Stomach (tissue), 9 donors: Measurements from ENCODE around the gene TMED3. TPM values are rescaled to one million over a fixed set of nuclear protein-coding genes. Genes with fewer than 3 reads are reported as not detected.

ENCODE experiments used
- DNase-seq, 2 donors: peaks; one replicate each; pipeline versions ENCODE4 v3.0.0 to v3.0.0-alpha.2; 2013 to 2019
- H3K27ac ChIP-seq, 5 donors: fragments of 200-600 bp in 4 of 5; sonication (generic) in 4 of 5; one replicate each; pipeline ENCODE4 v1.5.1; 2013 to 2019; ENCODE audit warnings: mild to moderate bottlenecking in 1 of 5, moderate library complexity in 1 of 5
- H3K27me3 ChIP-seq, 3 donors: fragments of 200-600 bp; sonication (generic); one replicate each; pipeline ENCODE4 v1.5.1; 2017 to 2019; ENCODE audit warnings: mixed run types in 1 of 3
- H3K36me3 ChIP-seq, 4 donors: fragments of 200-600 bp; sonication (generic); 1 replicate in 3 of 4; 2 replicates in 1 of 4; pipeline ENCODE4 v1.5.1; 2016 to 2019
- H3K4me1 ChIP-seq, 4 donors: fragments of 200-600 bp; sonication (generic); one replicate each; pipeline ENCODE4 v1.5.1; 2016 to 2019
- H3K4me3 ChIP-seq, 4 donors: fragments of 200-600 bp; sonication (generic) in 3 of 4; one replicate each; pipeline ENCODE4 v1.5.1; 2016 to 2019; ENCODE audit warnings: mild to moderate bottlenecking in 1 of 4
- H3K9me3 ChIP-seq, 4 donors: fragments of 200-600 bp; sonication (generic); one replicate each; pipeline ENCODE4 v1.5.1; 2016 to 2019
- EP300 ChIP-seq: sonication (generic); formaldehyde crosslinking; IDR thresholded peaks from one replicate; pipeline ENCODE4 v1.6.1; 2017; ENCODE audit warnings: antibody characterized with exemption
- POLR2A ChIP-seq, 4 donors: fragments of 450-650 bp; IDR thresholded peaks; one replicate each; pipeline ENCODE4 v1.6.1; 2016; ENCODE audit warnings: antibody characterized with exemption in 4 of 4, control low read depth in 2 of 4, mild to moderate bottlenecking in 1 of 4, moderate library complexity in 1 of 4
- POLR2AphosphoS5 ChIP-seq, 3 donors: sonication (generic); formaldehyde crosslinking; IDR thresholded peaks; one replicate each; pipeline ENCODE4 v1.6.1; 2016; ENCODE audit warnings: antibody characterized with exemption in 3 of 3
- WGBS, 5 donors: extraction: QIAGEN DNeasy Blood & Tissue Kit in 3 of 5; methylation state at CpG; one replicate each; pipeline versions ENCODE4 v1.1.5 to v1.1.7; 2013 to 2018; 5-methylcytosine and 5-hydroxymethylcytosine counted together
- intact Hi-C: fragments of 100-400 bp; cut with DNase I; formaldehyde crosslinking; loops from one replicate; pipeline ENCODE4 v1.15.1; 2023; ENCODE audit warnings: low total_unique reads
- polyA plus RNA-seq, 3 donors: library from polyadenylated mRNA; stranded (reverse); fragments of 200-250 nt; gene quantifications; one replicate each; pipeline ENCODE4 v1.2.3, GENCODE V29; 2013
- total RNA-seq, 5 donors: library from RNA; depleted of rRNA; stranded (reverse); fragments of >200 nt; gene quantifications; one replicate each; pipeline versions ENCODE4 v1.1.0 to v1.2.3, GENCODE V29; 2014 to 2016
- TF ChIP-seq, protein P1 (sequence below), 7 experiments: fragments of 450-650 bp in 4 of 7; fragments of 200-600 bp in 3 of 7; sonication (generic) in 3 of 7; IDR thresholded peaks; one replicate each; pipeline ENCODE4 v1.5.1; 2016 to 2019; ENCODE audit warnings: antibody characterized with exemption in 7 of 7, control low read depth in 2 of 7, mild to moderate bottlenecking in 1 of 7
- donor health status: healthy with polysubstance abuse.
- donor health status: Bipolar disorder and iron deficiency.
- donor health status: healthy.

The TMED3 gene
- total and polyA plus RNA-seq, 8 donors = 29.0 to 250 (median 94.5) TPM

GRCh38 chr15:79265987-79266579 lies 44.8 kb upstream of the TMED3 start:
- 65 to 77% (median 72%) methylated on average over 3 of the region's 3 CpGs for WGBS, 5 donors
- no peaks in the 10 kb centered on the region for H3K36me3 ChIP-seq
- H3K4me3 ChIP-seq = no peak overlapping the region
- intact Hi-C loops = no loop called here
- DNase-seq = no peak
- no peak overlapping the region for H3K27ac ChIP-seq
- peaks cover 0 to 18% (median 0%) of the 10 kb centered on the region in 3 donors for H3K27me3 ChIP-seq
- TF ChIP-seq POLR2A (IDR thresholded peaks at IDR 0.05) (no peak), POLR2AphosphoS5 (IDR thresholded peaks at IDR 0.05) (no peak), EP300 (no peak)
- TF ChIP-seq, protein P1, sequence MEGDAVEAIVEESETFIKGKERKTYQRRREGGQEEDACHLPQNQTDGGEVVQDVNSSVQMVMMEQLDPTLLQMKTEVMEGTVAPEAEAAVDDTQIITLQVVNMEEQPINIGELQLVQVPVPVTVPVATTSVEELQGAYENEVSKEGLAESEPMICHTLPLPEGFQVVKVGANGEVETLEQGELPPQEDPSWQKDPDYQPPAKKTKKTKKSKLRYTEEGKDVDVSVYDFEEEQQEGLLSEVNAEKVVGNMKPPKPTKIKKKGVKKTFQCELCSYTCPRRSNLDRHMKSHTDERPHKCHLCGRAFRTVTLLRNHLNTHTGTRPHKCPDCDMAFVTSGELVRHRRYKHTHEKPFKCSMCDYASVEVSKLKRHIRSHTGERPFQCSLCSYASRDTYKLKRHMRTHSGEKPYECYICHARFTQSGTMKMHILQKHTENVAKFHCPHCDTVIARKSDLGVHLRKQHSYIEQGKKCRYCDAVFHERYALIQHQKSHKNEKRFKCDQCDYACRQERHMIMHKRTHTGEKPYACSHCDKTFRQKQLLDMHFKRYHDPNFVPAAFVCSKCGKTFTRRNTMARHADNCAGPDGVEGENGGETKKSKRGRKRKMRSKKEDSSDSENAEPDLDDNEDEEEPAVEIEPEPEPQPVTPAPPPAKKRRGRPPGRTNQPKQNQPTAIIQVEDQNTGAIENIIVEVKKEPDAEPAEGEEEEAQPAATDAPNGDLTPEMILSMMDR (IDR thresholded peaks at IDR 0.05) = no peak
- H3K9me3 ChIP-seq = no peaks in the 10 kb centered on the region
- no peaks in the 10 kb centered on the region for H3K4me1 ChIP-seq

DNA sequence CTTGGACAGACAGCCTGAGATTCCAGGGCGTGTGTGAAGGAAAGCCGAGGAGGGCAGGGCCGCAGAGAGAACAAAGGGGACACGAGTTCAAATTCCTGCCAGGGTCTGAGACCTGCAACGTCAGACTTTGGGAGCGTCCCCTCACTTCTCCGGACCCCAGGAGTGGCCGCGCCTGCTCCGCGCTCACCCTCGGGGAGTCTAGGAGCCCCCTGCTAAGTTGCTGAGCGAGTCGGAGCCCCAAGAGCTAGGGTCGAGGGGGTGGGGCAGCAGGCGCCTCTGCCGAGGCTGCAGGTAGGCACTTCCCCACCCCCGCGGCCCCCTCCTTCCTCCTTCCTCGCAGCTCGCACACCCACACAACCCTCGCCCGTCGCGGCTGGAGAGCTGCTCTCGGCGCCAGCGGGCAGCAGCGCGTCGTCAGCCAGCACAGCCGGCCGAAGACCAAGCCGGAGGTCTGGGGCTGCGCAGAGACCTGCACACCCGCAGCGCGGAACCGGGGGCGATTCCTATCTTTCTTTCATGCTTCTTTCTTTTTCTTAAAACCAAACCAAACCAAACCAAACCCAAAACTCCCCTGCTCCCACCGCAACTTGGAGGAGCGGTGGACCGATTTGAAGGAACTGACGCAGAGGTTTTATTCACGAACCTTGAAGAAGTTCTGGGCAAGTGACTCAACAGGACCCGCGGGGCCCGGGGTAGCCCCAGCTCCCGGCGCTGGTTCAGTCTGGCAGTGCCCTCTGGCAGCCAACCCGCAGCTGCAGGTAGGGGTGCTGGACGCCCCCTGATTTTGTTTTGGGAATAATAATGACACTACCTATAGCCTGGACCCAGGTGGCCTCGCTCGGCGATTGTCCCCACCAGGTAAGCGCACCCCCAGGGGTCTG lies 28.3 kb upstream of the TMED3 start, which contains the start of gene ANKRD34C:
Gene ANKRD34C, plus strand, starts transcription at position 352 of the 881 bp plus-strand sequence. CDS start 10,563 bp downstream, outside the sequence.
- no peak within 1 kb of the TSS for H3K27ac ChIP-seq
- DNase-seq = peak in 1 of 2 donors; percentile 20
- peaks cover 0 to 9% (median 2%) of the 10 kb centered on the region in 4 donors for H3K4me1 ChIP-seq
- peaks cover 0 to 15% (median 9%) of the 10 kb centered on the region in 4 donors for H3K9me3 ChIP-seq
- peaks cover 10 to 77% (median 40%) of the 10 kb centered on the region in 3 donors for H3K27me3 ChIP-seq
- H3K4me3 ChIP-seq = no peak within 1 kb of the TSS
- intact Hi-C loops = no loop called here
- H3K36me3 ChIP-seq = no peaks in the 10 kb centered on the region
- TF ChIP-seq EP300 = no peak
- 10 to 17% (median 11%) methylated on average over 35 to 56 of the region's 56 CpGs for WGBS, 5 donors

DNA sequence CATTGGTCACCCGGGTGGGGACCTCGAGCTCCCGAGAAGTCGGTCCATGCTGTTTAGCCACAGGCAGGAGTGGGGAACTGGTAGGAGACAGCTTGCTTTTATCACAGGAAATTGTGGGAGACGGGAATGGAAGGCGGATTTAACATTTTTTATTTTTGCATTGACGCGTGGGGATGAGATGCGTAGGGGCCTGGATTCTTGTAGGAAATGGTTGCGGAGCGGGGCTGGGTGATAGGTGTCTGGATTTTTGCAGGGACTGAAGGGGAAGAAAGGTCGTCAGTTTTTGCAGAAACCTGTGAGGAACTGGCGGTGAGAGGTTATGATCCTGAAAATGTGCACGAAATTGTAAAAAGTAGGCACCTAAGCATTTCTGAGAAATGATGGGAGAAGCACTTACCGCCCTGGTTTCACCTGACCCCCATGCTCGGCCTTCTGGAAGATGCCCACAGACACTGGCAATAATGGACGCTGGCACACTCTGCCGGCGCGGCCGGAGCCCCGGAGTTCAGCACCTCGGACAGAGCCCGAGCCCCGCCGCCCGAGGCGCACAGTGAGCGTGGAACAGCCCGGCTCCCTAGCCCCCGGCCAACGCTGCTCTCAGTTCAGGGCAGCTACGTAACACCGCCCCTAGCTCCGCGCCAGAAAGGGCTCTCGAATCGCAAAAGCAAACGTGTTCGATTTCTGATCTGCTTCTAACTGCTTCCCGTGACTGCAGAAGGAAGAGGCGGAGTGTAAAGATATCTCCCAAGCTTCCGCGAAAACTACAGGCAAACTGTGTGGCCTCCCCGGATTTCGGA lies 27.5 kb upstream of the TMED3 start:
- Histone ChIP-seq H3K4me3 (no peak overlapping the region), H3K27me3 (peaks cover 10 to 86% (median 44%) of the 10 kb centered on the region in 3 donors)

GRCh38 chr15:79290642-79291275 lies 20.2 kb upstream of the TMED3 start:
- WGBS, 5 donors = 68 to 77% (median 71%) methylated on average over 6 of the region's 6 CpGs
- no peak for TF ChIP-seq POLR2AphosphoS5 (IDR thresholded peaks at IDR 0.05)
- TF ChIP-seq, protein P1 (IDR thresholded peaks at IDR 0.05) = no peak
- peaks cover 0 to 38% (median 9%) of the 10 kb centered on the region in 3 donors for H3K27me3 ChIP-seq

More for the DNA sequence above, 27.5 kb upstream of the TMED3 start:
- H3K27ac ChIP-seq = no peak overlapping the region
- peak in 1 of 2 donors; percentile 83 for DNase-seq
- peaks cover 0 to 9% (median 2%) of the 10 kb centered on the region in 4 donors for H3K4me1 ChIP-seq
- intact Hi-C loops = no loop called here
- TF ChIP-seq, protein P1 (IDR thresholded peaks at IDR 0.05) = no peak
- TF ChIP-seq EP300 (no peak), POLR2A (IDR thresholded peaks at IDR 0.05) (no peak), POLR2AphosphoS5 (IDR thresholded peaks at IDR 0.05) (no peak)
- WGBS, 5 donors = 12 to 22% (median 13%) methylated on average over 30 to 46 of the region's 46 CpGs
- H3K9me3 ChIP-seq = peaks cover 0 to 15% (median 9%) of the 10 kb centered on the region in 4 donors
- no peaks in the 10 kb centered on the region for H3K36me3 ChIP-seq

More at GRCh38 chr15:79290642-79291275, 20.2 kb upstream of the TMED3 start:
- no peak overlapping the region for H3K4me3 ChIP-seq
- no peak for DNase-seq
- H3K27ac ChIP-seq = no peak overlapping the region
- H3K9me3 ChIP-seq = no peaks in the 10 kb centered on the region
- intact Hi-C loops = no loop called here
- no peaks in the 10 kb centered on the region for H3K36me3 ChIP-seq
- no peaks in the 10 kb centered on the region for H3K4me1 ChIP-seq
